A549 (cell line): ENCODE measurements around the gene KCNRG.

Experiments used
- CHD2 ChIP-seq: fragments of 150-350 bp; IDR thresholded peaks from 2 replicates; pipeline ENCODE4 v1.6.1; 2014; ENCODE audit warnings: low read length; ENCODE audit not compliant: partially characterized antibody
- EP300 ChIP-seq, 2 experiments: fragments of >200 bp; sonication (Bioruptor Twin); formaldehyde crosslinking; IDR thresholded peaks; 2 replicates in 1 of 2; 3 replicates in 1 of 2; pipeline ENCODE4 v1.6.1; 2016 to 2017
- HDAC2 ChIP-seq: fragments of 200-600 bp; sonication (generic); IDR thresholded peaks from 2 replicates; pipeline ENCODE4 v1.6.1; 2016
- KDM5A ChIP-seq: fragments of 200-600 bp; sonication (generic); IDR thresholded peaks from 2 replicates; pipeline ENCODE4 v1.6.1; 2016; ENCODE audit warnings: antibody characterized with exemption, mild to moderate bottlenecking
- MYC ChIP-seq: IDR thresholded peaks from 2 replicates; pipeline ENCODE4 v1.6.1; 2012; ENCODE audit warnings: mild to moderate bottlenecking, inconsistent platforms, low read length, improper control_type of control experiment, borderline replicate concordance
- POLR2A ChIP-seq: IDR thresholded peaks from 2 replicates; pipeline ENCODE4 v1.6.1; 2012; ENCODE audit warnings: mild to moderate bottlenecking, low read length
- RAD21 ChIP-seq, 2 experiments: fragments of >200 bp in 1 of 2; sonication (Bioruptor Twin) in 1 of 2; formaldehyde crosslinking in 1 of 2; IDR thresholded peaks in 1 of 2; conservative IDR thresholded peaks in 1 of 2; 2 replicates in 1 of 2; 3 replicates in 1 of 2; pipeline ENCODE4 v1.6.1; 2012 to 2018; ENCODE audit warnings: inconsistent platforms in 1 of 2
- RNF2 ChIP-seq: fragments of 200-600 bp; sonication (generic); IDR thresholded peaks from 2 replicates; pipeline ENCODE4 v1.6.1; 2016; ENCODE audit warnings: low read depth, mild to moderate bottlenecking, antibody characterized with exemption, moderate library complexity, borderline replicate concordance
- SMC3 ChIP-seq: fragments of >200 bp; sonication (Bioruptor Twin); formaldehyde crosslinking; IDR thresholded peaks from 3 replicates; pipeline ENCODE4 v1.6.1; 2018; ENCODE audit warnings: inconsistent platforms
- ZC3H11A ChIP-seq: fragments of 450-650 bp; IDR thresholded peaks from 2 replicates; pipeline ENCODE4 v1.6.1; 2014; ENCODE audit warnings: antibody characterized with exemption, mild to moderate bottlenecking
- TF ChIP-seq, protein P1 (sequence below): fragments of >200 bp; sonication (Bioruptor Twin); formaldehyde crosslinking; IDR thresholded peaks from 3 replicates; pipeline ENCODE4 v1.5.1; 2016
- TF ChIP-seq, protein P2 (sequence below): fragments of 150-350 bp; IDR thresholded peaks from 2 replicates; pipeline ENCODE4 v1.6.1; 2014; ENCODE audit warnings: low read depth, mild to moderate bottlenecking, low read length
- TF ChIP-seq, protein P3 (sequence below): IDR thresholded peaks from 2 replicates; pipeline ENCODE4 v1.6.1; 2012
- TF ChIP-seq, protein P4 (sequence below): fragments of 200-600 bp; sonication (generic); IDR thresholded peaks from 2 replicates; pipeline ENCODE4 v1.6.1; 2016; ENCODE audit warnings: antibody characterized with exemption, mild to moderate bottlenecking, moderate library complexity

DNA sequence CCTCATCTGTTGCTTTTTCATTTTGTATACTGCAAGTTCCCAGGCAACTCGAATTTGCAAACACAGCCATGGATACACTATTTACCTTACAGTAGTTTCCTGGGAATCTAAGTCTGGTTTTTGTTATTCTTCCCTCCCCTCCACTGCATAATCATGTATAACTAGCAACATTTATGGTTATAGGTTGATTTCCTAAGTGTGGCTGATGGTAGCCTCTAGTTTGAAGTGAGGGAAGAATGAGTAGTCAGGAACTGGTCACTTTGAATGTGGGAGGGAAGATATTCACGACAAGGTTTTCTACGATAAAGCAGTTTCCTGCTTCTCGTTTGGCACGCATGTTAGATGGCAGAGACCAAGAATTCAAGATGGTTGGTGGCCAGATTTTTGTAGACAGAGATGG is at the start of gene KCNRG:
- TF ChIP-seq, protein P1, sequence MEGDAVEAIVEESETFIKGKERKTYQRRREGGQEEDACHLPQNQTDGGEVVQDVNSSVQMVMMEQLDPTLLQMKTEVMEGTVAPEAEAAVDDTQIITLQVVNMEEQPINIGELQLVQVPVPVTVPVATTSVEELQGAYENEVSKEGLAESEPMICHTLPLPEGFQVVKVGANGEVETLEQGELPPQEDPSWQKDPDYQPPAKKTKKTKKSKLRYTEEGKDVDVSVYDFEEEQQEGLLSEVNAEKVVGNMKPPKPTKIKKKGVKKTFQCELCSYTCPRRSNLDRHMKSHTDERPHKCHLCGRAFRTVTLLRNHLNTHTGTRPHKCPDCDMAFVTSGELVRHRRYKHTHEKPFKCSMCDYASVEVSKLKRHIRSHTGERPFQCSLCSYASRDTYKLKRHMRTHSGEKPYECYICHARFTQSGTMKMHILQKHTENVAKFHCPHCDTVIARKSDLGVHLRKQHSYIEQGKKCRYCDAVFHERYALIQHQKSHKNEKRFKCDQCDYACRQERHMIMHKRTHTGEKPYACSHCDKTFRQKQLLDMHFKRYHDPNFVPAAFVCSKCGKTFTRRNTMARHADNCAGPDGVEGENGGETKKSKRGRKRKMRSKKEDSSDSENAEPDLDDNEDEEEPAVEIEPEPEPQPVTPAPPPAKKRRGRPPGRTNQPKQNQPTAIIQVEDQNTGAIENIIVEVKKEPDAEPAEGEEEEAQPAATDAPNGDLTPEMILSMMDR, result no peak
- no peak for TF ChIP-seq POLR2A
- TF ChIP-seq, protein P2, sequence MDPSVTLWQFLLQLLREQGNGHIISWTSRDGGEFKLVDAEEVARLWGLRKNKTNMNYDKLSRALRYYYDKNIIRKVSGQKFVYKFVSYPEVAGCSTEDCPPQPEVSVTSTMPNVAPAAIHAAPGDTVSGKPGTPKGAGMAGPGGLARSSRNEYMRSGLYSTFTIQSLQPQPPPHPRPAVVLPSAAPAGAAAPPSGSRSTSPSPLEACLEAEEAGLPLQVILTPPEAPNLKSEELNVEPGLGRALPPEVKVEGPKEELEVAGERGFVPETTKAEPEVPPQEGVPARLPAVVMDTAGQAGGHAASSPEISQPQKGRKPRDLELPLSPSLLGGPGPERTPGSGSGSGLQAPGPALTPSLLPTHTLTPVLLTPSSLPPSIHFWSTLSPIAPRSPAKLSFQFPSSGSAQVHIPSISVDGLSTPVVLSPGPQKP, result no peak
- TF ChIP-seq, protein P3, sequence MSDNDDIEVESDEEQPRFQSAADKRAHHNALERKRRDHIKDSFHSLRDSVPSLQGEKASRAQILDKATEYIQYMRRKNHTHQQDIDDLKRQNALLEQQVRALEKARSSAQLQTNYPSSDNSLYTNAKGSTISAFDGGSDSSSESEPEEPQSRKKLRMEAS, result no peak
- no peak for TF ChIP-seq RAD21 (conservative IDR thresholded peaks at IDR 0.05 in 1 of 2, IDR thresholded peaks at IDR 0.05 in 1 of 2)
- TF ChIP-seq RNF2, result no peak
- no peak for TF ChIP-seq HDAC2
- TF ChIP-seq, protein P4, sequence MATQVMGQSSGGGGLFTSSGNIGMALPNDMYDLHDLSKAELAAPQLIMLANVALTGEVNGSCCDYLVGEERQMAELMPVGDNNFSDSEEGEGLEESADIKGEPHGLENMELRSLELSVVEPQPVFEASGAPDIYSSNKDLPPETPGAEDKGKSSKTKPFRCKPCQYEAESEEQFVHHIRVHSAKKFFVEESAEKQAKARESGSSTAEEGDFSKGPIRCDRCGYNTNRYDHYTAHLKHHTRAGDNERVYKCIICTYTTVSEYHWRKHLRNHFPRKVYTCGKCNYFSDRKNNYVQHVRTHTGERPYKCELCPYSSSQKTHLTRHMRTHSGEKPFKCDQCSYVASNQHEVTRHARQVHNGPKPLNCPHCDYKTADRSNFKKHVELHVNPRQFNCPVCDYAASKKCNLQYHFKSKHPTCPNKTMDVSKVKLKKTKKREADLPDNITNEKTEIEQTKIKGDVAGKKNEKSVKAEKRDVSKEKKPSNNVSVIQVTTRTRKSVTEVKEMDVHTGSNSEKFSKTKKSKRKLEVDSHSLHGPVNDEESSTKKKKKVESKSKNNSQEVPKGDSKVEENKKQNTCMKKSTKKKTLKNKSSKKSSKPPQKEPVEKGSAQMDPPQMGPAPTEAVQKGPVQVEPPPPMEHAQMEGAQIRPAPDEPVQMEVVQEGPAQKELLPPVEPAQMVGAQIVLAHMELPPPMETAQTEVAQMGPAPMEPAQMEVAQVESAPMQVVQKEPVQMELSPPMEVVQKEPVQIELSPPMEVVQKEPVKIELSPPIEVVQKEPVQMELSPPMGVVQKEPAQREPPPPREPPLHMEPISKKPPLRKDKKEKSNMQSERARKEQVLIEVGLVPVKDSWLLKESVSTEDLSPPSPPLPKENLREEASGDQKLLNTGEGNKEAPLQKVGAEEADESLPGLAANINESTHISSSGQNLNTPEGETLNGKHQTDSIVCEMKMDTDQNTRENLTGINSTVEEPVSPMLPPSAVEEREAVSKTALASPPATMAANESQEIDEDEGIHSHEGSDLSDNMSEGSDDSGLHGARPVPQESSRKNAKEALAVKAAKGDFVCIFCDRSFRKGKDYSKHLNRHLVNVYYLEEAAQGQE, result no peak
- TF ChIP-seq CHD2, result no peak
- TF ChIP-seq EP300 (IDR thresholded peaks at IDR 0.05), result no peak
- TF ChIP-seq MYC, result no peak
- TF ChIP-seq KDM5A, result no peak
- no peak for TF ChIP-seq ZC3H11A
- TF ChIP-seq SMC3, result no peak
